Measurements from ENCODE around the gene EBP. TPM values are rescaled to one million over a fixed set of nuclear protein-coding genes. Genes with fewer than 3 reads are reported as not detected.

The EBP gene
- total and polyA plus RNA-seq, 2 of the 8 experiments (the other 6 are each of a cell fraction or from before 2014, with no cell fraction given) = 143 to 286 TPM

GRCh38 chrX:48490661-48491060, 30.9 kb upstream of the EBP start:
- Histone ChIP-seq H3K23ac (ENCODE audit: insufficient read length) (no peak overlapping the region), H3K4me1 (replicated peaks in 1 of 4; ENCODE audit: control insufficient read depth in 3 of 4, insufficient read depth in 4 of 4, low read length in 3 of 4) (no peaks in the 10 kb centered on the region; a peak in 1 of 7 replicates), H2AK5ac (ENCODE audit: low read depth, low read length) (no peak overlapping the region), H3K4ac (replicated peaks; ENCODE audit: insufficient read length, low read depth, low read length) (no peak overlapping the region), H3K79me1 (ENCODE audit: low read depth, low read length) (no peaks in the 10 kb centered on the region), H2BK15ac (ENCODE audit: low read length) (no peak overlapping the region), H3K23me2 (ENCODE audit: low read depth, low read length) (no peaks in the 10 kb centered on the region), H3K14ac (ENCODE audit: insufficient read length) (no peak overlapping the region), H3K9me3 (ENCODE audit: insufficient read depth in 2 of 2, low read depth in 1 of 2, low read length in 1 of 2) (no peaks in the 10 kb centered on the region), H2BK12ac (ENCODE audit: low read depth, low read length) (no peak overlapping the region), H4K5ac (ENCODE audit: insufficient read length, low read depth, low read length) (no peak overlapping the region), H3K9ac (replicated peaks in 1 of 4; ENCODE audit: extremely low read depth in 1 of 4, low read depth in 3 of 4, low read length in 3 of 4) (no peak overlapping the region), H3K27ac (ENCODE audit: low read depth, low read length) (no peak overlapping the region), H2BK5ac (ENCODE audit: low read depth, low read length) (no peak overlapping the region), H2AFZ (ENCODE audit: low read length) (no peak overlapping the region), H3K79me2 (ENCODE audit: control insufficient read depth in 1 of 2, insufficient read depth in 2 of 2, low read length in 2 of 2) (no peaks in the 10 kb centered on the region), H2BK20ac (ENCODE audit: low read length) (no peak overlapping the region), H3K56ac (replicated peaks; ENCODE audit: insufficient read length, low read depth, low read length) (no peak overlapping the region), H3K27me3 (replicated peaks in 1 of 4; ENCODE audit: control insufficient read depth in 3 of 4, extremely low read depth in 1 of 4, insufficient read depth in 3 of 4, low read length in 3 of 4) (no peaks in the 10 kb centered on the region), H4K20me1 (replicated peaks in 1 of 2; ENCODE audit: control insufficient read depth in 1 of 2, insufficient read depth in 2 of 2, low read length in 2 of 2) (no peaks in the 10 kb centered on the region), H3K4me3 (ENCODE audit: extremely low read depth in 1 of 4, insufficient read depth in 2 of 4, low read depth in 3 of 4, low read length in 4 of 4) (no peak overlapping the region), H3K18ac (ENCODE audit: extremely low read depth, low read length) (no peak overlapping the region), H3K36me3 (ENCODE audit: control insufficient read depth in 2 of 4, insufficient read depth in 4 of 4, low read length in 3 of 4) (peaks cover 0 to 1% (median 0%) of the 10 kb centered on the region in 4 experiments; a peak in 2 of 8 replicates), H4K91ac (replicated peaks; ENCODE audit: insufficient read length, low read length) (no peak overlapping the region), H4K8ac (ENCODE audit: extremely low read depth, insufficient read depth, low read length) (no peak overlapping the region), H2BK120ac (replicated peaks; ENCODE audit: low read depth, low read length) (no peak overlapping the region), H3K4me2 (ENCODE audit: insufficient read depth in 1 of 2, low read depth in 2 of 2, low read length in 2 of 2) (no peak overlapping the region)
- FAIRE-seq (no peak), DNase-seq (ENCODE audit: low read depth in 1 of 2, low spot score in 2 of 2) (no peak)
- no peak for TF ChIP-seq SUZ12 (IDR thresholded peaks at IDR 0.05; ENCODE audit: low read length)
- TF ChIP-seq BACH1 (IDR thresholded peaks at IDR 0.05; ENCODE audit: low read length) = no peak
- ChIA-PET POLR2A (ENCODE audit: partially characterized antibody) (no interaction called here), CTCF (ENCODE audit: partially characterized antibody) (no interaction called here)
- 92% methylated on average over 7 of the region's 8 CpGs; no CpG with 5 or more reads in 1 of the 2 experiments for WGBS, 2 experiments (ENCODE audit: extremely low coverage in 1 of 2, insufficient coverage in 1 of 2, insufficient read length in 1 of 2, insufficient replicate concordance in 2 of 2, low coverage in 1 of 2, low lambda C conversion rate in 2 of 2, missing lambda C conversion rate in 1 of 2)
